Measurements from ENCODE around the gene DDX6. TPM values are rescaled to one million over a fixed set of nuclear protein-coding genes. Genes with fewer than 3 reads are reported as not detected.

The DDX6 gene
- total RNA-seq, 1 experiment from 2014 or later, result 155 TPM

GRCh38 chr11:118837868-118838267, 46.9 kb upstream of the DDX6 start:
- H3K4me1 ChIP-seq (ENCODE audit: control insufficient read depth, insufficient read depth, low read length), result no peaks in the 10 kb centered on the region
- DNase-seq (ENCODE audit: low read depth, low spot score) (no peak), ATAC-seq (no peak)
- no peaks in the 10 kb centered on the region for H3K9me3 ChIP-seq (ENCODE audit: control insufficient read depth, insufficient read depth, low read depth, low read length)
- H3K36me3 ChIP-seq (ENCODE audit: control insufficient read depth, insufficient read depth, low read length), result no peaks in the 10 kb centered on the region
- in situ Hi-C loops (cut with HindIII; ENCODE audit: low pct_unique_long_range_greater_than_20kb, low sequenced_read_pairs) (no loop called here), intact Hi-C loops (cut with micrococcal nuclease; ENCODE audit: unreplicated experiment) (no loop called here)
- ChIA-PET CTCF (no interaction called here), POLR2A (interaction anchor here (0.6 kb wide), 2 partner anchors 50 to 97 kb away, joined by 4 to 6 read pairs; no protein-coding TSS in a partner anchor)
- no peak overlapping the region for H3K27ac ChIP-seq (ENCODE audit: low read length)
- H3K4me3 ChIP-seq (ENCODE audit: low read depth in 2 of 2, low read length in 2 of 2), result no peak overlapping the region
- no TSS peak for BruUV-seq (replicated peaks)
- no peaks in the 10 kb centered on the region; the same call in 1 of the 2 replicates for H3K27me3 ChIP-seq (ENCODE audit: control insufficient read depth, insufficient read depth, low read length)
- TF ChIP-seq POLR2AphosphoS5 (IDR thresholded peaks at IDR 0.05; ENCODE audit: low read depth, low read length) (no peak), TCF7L2 (IDR thresholded peaks at IDR 0.05; ENCODE audit: low read depth, low read length) (no peak), REST (IDR thresholded peaks at IDR 0.05; ENCODE audit: insufficient read depth in 1 of 2, low read depth in 2 of 2, low read length in 1 of 2) (no peak), SIN3A (IDR thresholded peaks at IDR 0.05; ENCODE audit: borderline replicate concordance, insufficient read depth, low read depth, low read length) (no peak)

GRCh38 chr11:118834427-118835028, 43.6 kb upstream of the DDX6 start:
- POLR2A ChIA-PET, result no interaction called here
- no peaks in the 10 kb centered on the region for H3K27me3 ChIP-seq (ENCODE audit: control insufficient read depth, insufficient read depth, low read length)
- in situ Hi-C loops (cut with HindIII; ENCODE audit: low pct_unique_long_range_greater_than_20kb, low sequenced_read_pairs), result no loop called here
- ATAC-seq (no peak), DNase-seq (ENCODE audit: low read depth, low spot score) (no peak)
- TF ChIP-seq REST (IDR thresholded peaks at IDR 0.05; ENCODE audit: insufficient read depth in 1 of 2, low read depth in 2 of 2, low read length in 1 of 2) (no peak), TCF7L2 (IDR thresholded peaks at IDR 0.05; ENCODE audit: low read depth, low read length) (no peak), POLR2AphosphoS5 (IDR thresholded peaks at IDR 0.05; ENCODE audit: low read depth, low read length) (no peak), SIN3A (IDR thresholded peaks at IDR 0.05; ENCODE audit: borderline replicate concordance, insufficient read depth, low read depth, low read length) (no peak), CTCF (IDR thresholded peaks at IDR 0.05) (no peak)
- 0 out of 4 replicates have a peak overlapping the region, but pooled peaks of 1 of the 2 experiments have one; percentile 12 for H3K4me3 ChIP-seq (ENCODE audit: low read depth in 2 of 2, low read length in 2 of 2)
- BruUV-seq (replicated peaks), result no TSS peak
- H3K4me1 ChIP-seq (ENCODE audit: control insufficient read depth, insufficient read depth, low read length), result no peaks in the 10 kb centered on the region
- CTCF ChIA-PET, result no interaction called here
- H3K36me3 ChIP-seq (ENCODE audit: control insufficient read depth, insufficient read depth, low read length), result no peaks in the 10 kb centered on the region
- H3K9me3 ChIP-seq (ENCODE audit: control insufficient read depth, insufficient read depth, low read depth, low read length), result no peaks in the 10 kb centered on the region
- intact Hi-C loops (cut with micrococcal nuclease; ENCODE audit: unreplicated experiment), result no loop called here
- no peak overlapping the region for H3K27ac ChIP-seq (ENCODE audit: low read length)
